Subcutaneous abdominal adipose tissue (tissue), 5 donors: Measurements from ENCODE around the gene VPS8.

ENCODE experiments used
- H3K27ac ChIP-seq: one replicate; pipeline ENCODE4 v1.7.0; 2013; ENCODE audit warnings: low read depth, mild to moderate bottlenecking, inconsistent platforms, low read length, moderate library complexity
- H3K27me3 ChIP-seq, 5 donors: one replicate each; pipeline ENCODE4 v1.7.0; 2013; ENCODE audit warnings: low read length in 5 of 5, inconsistent platforms in 1 of 5; ENCODE audit not compliant: control insufficient read depth in 5 of 5, insufficient read depth in 4 of 5
- H3K36me3 ChIP-seq, 5 donors: one replicate each; pipeline ENCODE4 v1.7.0; 2013; ENCODE audit warnings: low read length in 5 of 5; ENCODE audit not compliant: control insufficient read depth in 5 of 5, insufficient read depth in 5 of 5
- H3K4me1 ChIP-seq, 5 donors: one replicate each; pipeline ENCODE4 v1.7.0; 2013; ENCODE audit warnings: low read length in 5 of 5, mild to moderate bottlenecking in 3 of 5, moderate library complexity in 1 of 5; ENCODE audit not compliant: control insufficient read depth in 5 of 5, insufficient read depth in 5 of 5
- H3K4me3 ChIP-seq, 5 donors: one replicate each; pipeline ENCODE4 v1.7.0; 2013; ENCODE audit warnings: low read length in 5 of 5, low read depth in 1 of 5
- H3K9ac ChIP-seq, 5 donors: one replicate each; pipeline ENCODE4 v1.7.0; 2013; ENCODE audit warnings: low read length in 5 of 5, mild to moderate bottlenecking in 4 of 5, moderate library complexity in 3 of 5
- H3K9me3 ChIP-seq, 5 donors: one replicate each; pipeline ENCODE4 v1.7.0; 2013; ENCODE audit warnings: low read length in 5 of 5; ENCODE audit not compliant: control insufficient read depth in 5 of 5
- donor health status: healthy.
- donor health status: healthy.
- donor health status: healthy.
- donor health status: healthy.
- donor health status: healthy.

The VPS8 gene

DNA sequence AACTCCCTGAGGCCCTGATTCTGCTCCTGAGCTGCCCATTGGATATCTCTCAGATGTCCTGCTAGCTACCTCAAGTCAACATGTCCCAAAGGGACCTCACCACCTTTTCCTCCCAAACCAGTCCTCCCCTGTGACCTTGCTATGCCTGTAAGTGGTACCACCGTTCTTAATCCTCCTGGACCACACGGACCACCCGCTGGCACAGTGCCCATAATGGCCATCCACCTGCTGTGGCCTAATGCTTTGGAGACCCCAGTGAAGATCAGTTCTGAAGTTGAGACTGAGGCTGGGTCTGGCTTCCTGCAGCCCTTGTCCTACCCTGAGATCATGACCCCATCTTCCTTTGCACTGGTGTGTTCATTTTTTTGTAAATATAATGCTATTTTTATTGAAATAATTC is 15.0 kb upstream of the VPS8 start:
- Histone ChIP-seq H3K4me1 (no peaks in the 10 kb centered on the region), H3K9me3 (peaks cover 0 to 2% (median 0%) of the 10 kb centered on the region in 5 donors), H3K4me3 (no peak overlapping the region), H3K27me3 (peaks cover 0 to 12% (median 6%) of the 10 kb centered on the region in 5 donors), H3K27ac (no peak overlapping the region), H3K9ac (no peak overlapping the region), H3K36me3 (no peaks in the 10 kb centered on the region)

DNA sequence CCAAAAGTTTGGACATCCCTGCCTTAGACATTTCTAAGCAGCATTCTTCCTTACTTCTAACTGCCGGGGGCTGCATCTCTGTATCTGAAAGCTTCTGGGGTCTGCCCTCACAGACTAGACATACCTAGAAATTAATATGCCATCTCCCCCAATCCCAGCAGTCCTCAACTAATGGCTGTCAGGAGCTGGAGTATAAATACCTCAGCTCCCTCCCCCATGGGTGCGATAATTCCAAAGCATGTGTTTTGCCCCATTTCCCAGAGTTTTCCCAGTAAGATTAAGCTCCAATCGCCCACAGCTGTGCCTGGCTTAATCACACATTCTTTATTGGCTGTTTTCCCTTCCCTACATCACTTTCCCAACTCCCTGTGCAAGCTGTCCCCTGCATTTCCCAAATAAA is 13.8 kb upstream of the VPS8 start:
- H3K4me1 ChIP-seq: no peaks in the 10 kb centered on the region
- H3K9me3 ChIP-seq: peaks cover 0 to 2% (median 0%) of the 10 kb centered on the region in 5 donors
- H3K36me3 ChIP-seq: no peaks in the 10 kb centered on the region
- H3K27ac ChIP-seq: no peak overlapping the region
- H3K4me3 ChIP-seq: no peak overlapping the region
- peaks cover 0 to 10% (median 6%) of the 10 kb centered on the region in 5 donors for H3K27me3 ChIP-seq
- H3K9ac ChIP-seq: no peak overlapping the region

DNA sequence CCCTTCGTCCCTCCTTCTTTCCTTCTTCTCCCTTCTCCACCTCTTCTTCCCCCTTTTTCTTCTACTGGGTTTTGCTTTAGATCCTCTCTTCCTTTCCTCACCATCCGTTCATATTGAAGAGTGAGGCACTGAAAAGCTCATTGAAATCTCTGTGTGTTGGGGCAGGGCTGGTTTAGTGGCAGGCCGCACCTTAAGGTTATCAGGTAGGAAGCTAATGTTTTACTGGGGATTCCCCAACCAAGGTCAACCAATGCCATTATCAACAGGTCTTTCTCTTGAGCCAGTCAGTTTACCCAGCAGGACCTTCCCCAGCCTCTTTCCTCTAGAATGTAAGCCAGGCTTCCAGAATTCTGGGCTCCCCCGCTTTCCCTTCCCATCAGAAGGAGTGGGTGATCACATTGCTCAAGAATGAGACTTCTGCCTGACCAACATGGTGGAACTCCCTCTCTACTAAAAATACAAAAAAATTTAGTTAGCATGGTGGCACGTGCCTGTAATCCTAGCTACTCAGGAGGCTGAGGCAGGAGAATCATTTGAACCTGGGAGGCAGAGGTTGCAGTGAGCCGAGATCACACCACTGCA is 11.5 kb upstream of the VPS8 start:
- Histone ChIP-seq H3K9me3 (peaks cover 0 to 2% (median 0%) of the 10 kb centered on the region in 5 donors), H3K27ac (no peak overlapping the region), H3K27me3 (peaks cover 0 to 10% (median 6%) of the 10 kb centered on the region in 5 donors), H3K36me3 (no peaks in the 10 kb centered on the region), H3K9ac (no peak overlapping the region), H3K4me1 (no peaks in the 10 kb centered on the region), H3K4me3 (no peak overlapping the region)

DNA sequence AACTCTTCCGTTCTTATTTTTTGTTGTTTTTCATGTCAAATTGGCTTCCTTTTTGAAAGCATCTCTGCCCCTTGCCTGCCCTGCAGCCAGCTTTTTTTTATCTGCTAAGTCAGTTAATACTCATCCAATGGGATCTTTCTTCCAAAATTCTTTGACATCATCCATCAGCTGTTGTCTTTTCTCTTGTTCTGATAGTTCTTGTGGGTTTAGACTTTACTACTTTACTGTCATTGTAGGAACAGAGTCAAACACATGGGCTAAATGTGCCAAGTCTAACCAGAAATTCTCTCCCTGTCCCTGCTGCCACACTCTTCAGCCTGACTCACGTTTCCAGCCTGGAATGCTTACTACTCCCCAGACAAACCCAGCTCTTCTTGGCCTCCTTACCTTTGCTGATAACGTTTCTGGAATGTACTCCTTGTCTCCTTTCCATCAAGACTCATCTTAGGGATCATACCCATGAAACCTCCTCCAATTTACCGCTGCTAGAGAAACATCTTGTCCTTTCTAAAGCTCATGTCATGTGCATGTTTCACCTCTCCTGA is 10.7 kb upstream of the VPS8 start:
- peaks cover 0 to 2% (median 0%) of the 10 kb centered on the region in 5 donors for H3K9me3 ChIP-seq
- no peak overlapping the region for H3K27ac ChIP-seq
- H3K27me3 ChIP-seq: peaks cover 0 to 10% (median 6%) of the 10 kb centered on the region in 5 donors
- H3K9ac ChIP-seq: no peak overlapping the region
- H3K36me3 ChIP-seq: no peaks in the 10 kb centered on the region
- H3K4me1 ChIP-seq: peaks cover 0 to 2% (median 0%) of the 10 kb centered on the region in 5 donors
- no peak overlapping the region for H3K4me3 ChIP-seq

DNA sequence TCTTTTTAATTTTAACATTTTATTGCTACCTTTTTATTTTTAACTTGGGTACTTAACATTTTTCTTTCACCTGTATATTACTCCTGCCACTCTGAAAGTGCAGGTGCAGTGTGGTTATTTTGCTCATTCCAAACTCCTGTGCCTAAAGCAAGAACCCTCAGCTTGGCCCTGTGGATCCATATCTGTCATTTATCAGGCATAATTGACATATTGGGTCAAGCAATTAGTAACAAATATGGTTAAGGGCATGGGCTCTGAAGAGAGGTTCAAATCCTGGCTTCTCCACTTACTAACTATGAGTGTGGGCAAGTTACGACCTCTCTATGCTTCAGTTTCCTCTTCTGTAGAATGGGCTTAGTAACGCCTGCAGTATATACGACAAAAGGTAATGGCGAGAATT is 9.8 kb upstream of the VPS8 start:
- no peak overlapping the region for H3K4me3 ChIP-seq
- H3K36me3 ChIP-seq: no peaks in the 10 kb centered on the region
- peaks cover 0 to 2% (median 0%) of the 10 kb centered on the region in 5 donors for H3K9me3 ChIP-seq
- H3K27me3 ChIP-seq: peaks cover 0 to 5% (median 3%) of the 10 kb centered on the region in 5 donors
- no peak overlapping the region for H3K27ac ChIP-seq
- no peak overlapping the region for H3K9ac ChIP-seq
- H3K4me1 ChIP-seq: peaks cover 0 to 2% (median 0%) of the 10 kb centered on the region in 5 donors

DNA sequence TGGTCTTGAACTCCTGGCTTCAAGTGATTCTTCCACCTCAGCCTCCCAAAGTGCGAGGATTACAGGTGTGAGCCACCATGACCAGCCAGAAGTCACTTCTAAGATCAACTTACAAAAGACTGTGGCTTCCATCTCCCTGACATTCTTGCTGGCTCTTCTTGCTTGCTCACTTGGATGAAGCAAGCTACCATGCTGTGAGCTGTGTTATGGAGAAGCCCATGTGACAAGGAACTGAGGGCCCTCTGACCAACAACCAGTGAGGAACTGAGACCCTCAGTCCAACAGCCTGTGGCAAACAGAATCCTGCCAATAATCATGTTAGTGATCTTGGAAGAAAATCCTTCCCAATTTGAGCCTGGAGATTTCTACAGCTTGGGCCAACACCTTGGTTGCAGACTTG is 7.2 kb upstream of the VPS8 start:
- Histone ChIP-seq H3K27ac (no peak overlapping the region), H3K4me3 (no peak overlapping the region), H3K4me1 (peaks cover 0 to 2% (median 0%) of the 10 kb centered on the region in 5 donors), H3K36me3 (no peaks in the 10 kb centered on the region), H3K9ac (no peak overlapping the region), H3K27me3 (peaks cover 0 to 5% (median 3%) of the 10 kb centered on the region in 5 donors), H3K9me3 (no peaks in the 10 kb centered on the region)

DNA sequence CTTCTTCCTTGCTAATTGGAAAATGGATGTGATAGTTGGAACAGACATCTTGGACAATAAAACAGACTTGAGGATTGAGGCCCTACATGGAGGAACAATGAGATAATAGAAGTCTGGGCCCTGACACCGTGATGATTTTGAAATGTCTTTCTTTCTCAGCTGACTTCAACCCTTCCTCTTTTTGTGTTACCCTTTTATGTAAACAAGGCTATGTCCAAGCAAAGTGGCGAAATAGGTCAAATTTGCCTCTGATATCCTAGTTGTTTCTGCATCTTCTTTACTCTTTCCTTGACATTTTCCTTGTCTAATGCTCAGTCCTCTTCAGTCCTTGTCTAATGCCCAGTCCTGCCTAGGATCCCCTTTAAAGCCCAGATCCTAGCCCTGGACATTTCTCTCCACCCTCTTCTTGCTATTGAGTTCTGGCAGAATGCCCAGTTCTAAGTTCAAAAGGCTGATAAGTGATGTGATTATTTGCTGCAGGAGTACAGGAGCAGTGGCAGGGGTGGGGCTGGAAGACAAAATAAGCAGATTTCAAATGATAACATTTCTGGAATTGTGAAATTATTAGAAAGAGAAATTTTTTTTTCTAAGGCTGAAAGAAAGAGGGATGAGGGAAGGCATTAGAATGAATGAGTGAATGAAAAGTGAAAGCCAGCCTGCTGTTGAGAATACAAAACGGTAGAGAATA is 6.5 kb upstream of the VPS8 start:
- H3K27me3 ChIP-seq: peaks cover 0 to 5% (median 3%) of the 10 kb centered on the region in 5 donors
- H3K4me3 ChIP-seq: no peak overlapping the region

DNA sequence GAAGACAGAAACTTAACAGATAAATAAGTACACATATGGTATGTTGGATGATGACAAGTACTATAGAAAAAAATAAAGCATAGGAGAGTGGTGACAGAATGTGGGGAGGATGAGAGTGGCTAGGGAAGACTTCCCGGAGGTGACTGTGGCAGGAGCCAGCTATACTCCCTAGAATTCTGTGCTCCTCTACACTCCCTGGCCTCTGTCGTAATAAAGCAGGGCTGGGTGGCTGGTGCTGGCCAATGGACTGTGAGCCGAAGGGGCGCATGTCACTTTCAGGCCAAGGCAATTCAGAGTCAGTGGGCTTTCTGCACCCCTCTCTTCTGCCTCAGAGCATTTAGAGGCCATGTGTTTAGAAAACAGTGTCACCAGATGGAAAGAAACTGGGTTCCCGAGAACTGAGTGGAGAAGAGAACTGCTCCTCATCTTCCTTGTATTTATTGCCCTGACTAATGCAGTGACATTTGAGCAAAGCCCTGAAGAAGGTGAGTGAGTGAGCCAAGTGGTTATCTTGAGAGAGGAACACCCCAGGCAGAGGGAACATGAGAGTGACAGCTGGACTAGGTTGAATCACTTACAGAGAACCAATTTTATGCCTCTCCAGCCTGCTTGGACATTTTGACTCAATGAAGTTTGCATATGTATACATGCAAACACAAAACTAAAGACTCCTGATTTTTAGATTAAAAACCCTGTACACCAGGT is 5.2 kb upstream of the VPS8 start:
- no peak overlapping the region for H3K4me3 ChIP-seq
- peaks cover 0 to 6% (median 4%) of the 10 kb centered on the region in 5 donors for H3K4me1 ChIP-seq
- no peaks in the 10 kb centered on the region for H3K36me3 ChIP-seq
- no peak overlapping the region for H3K27ac ChIP-seq
- H3K27me3 ChIP-seq: no peaks in the 10 kb centered on the region
- H3K9ac ChIP-seq: no peak overlapping the region
- no peaks in the 10 kb centered on the region for H3K9me3 ChIP-seq

More for the DNA sequence above, 6.5 kb upstream of the VPS8 start:
- no peaks in the 10 kb centered on the region for H3K9me3 ChIP-seq
- peaks cover 0 to 2% (median 0%) of the 10 kb centered on the region in 5 donors for H3K4me1 ChIP-seq
- no peaks in the 10 kb centered on the region for H3K36me3 ChIP-seq
- no peak overlapping the region for H3K9ac ChIP-seq
- no peak overlapping the region for H3K27ac ChIP-seq

DNA sequence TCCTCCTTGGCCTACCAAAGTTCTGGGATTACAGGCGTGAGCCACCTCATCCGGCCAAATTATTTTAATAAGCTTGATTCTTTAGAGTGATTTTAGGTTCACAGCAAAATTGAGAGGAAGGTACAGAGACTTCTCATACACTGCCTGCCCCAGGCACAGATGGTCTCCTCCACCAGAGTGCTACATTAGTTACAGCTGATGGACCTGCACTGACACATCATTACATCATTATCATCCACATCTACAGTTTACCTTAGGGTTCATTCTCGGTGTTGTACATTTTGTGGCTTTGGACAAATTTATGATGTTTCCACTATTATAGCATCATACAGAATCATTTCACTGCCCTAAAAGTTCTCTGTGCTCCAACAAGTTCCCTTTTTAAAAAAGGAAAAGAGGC is 4.4 kb upstream of the VPS8 start:
- Histone ChIP-seq H3K27ac (no peak overlapping the region), H3K4me1 (peaks cover 0 to 11% (median 8%) of the 10 kb centered on the region in 5 donors), H3K4me3 (no peak overlapping the region), H3K9ac (no peak overlapping the region), H3K27me3 (no peaks in the 10 kb centered on the region), H3K36me3 (no peaks in the 10 kb centered on the region), H3K9me3 (no peaks in the 10 kb centered on the region)

DNA sequence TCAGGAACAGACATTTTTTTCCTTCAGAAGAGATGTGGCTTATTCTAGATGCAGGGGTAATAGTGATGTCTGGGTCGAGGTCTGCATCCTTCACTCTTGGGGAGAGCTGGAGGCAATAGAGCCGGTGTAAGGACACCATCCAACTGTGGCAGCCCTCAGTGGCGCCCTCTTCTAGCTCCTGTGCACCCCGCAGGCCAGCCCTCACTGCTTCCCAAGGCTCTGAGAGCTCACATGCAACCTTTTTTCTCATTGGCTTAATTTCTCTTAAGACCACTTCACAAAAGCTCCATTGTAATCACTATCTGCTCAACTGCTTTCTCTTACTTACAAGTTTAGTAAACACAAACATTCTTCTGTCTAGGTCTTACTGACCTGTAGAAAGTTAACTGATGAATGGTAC is 3.9 kb upstream of the VPS8 start:
- no peaks in the 10 kb centered on the region for H3K9me3 ChIP-seq
- H3K27ac ChIP-seq: no peak overlapping the region
- H3K4me1 ChIP-seq: peaks cover 3 to 16% (median 12%) of the 10 kb centered on the region in 5 donors
- H3K36me3 ChIP-seq: no peaks in the 10 kb centered on the region
- no peak overlapping the region for H3K9ac ChIP-seq
- no peak overlapping the region for H3K4me3 ChIP-seq
- no peaks in the 10 kb centered on the region for H3K27me3 ChIP-seq
